ACC112 (cell line): ENCODE measurements around the gene KCNIP1.

Source experiments
- H2AFZ ChIP-seq: fragments of 200-600 bp; sonication (generic); one replicate; pipeline ENCODE4 v1.6.0; 2017; ENCODE audit warnings: antibody characterized with exemption, low read length; ENCODE audit not compliant: unreplicated experiment
- H3K27ac ChIP-seq: fragments of 200-600 bp; sonication (generic); 2 replicates; pipeline ENCODE4 v1.5.1; 2014; ENCODE audit warnings: low read depth, mild to moderate bottlenecking, antibody characterized with exemption, low read length, moderate library complexity
- H3K27me3 ChIP-seq: fragments of 200-600 bp; sonication (generic); 2 replicates; pipeline ENCODE4 v1.6.1; 2014; ENCODE audit warnings: mild to moderate bottlenecking, antibody characterized with exemption, low read length, moderate library complexity, mixed read lengths; ENCODE audit not compliant: insufficient read depth
- H3K36me3 ChIP-seq: fragments of 200-600 bp; sonication (generic); 2 replicates; pipeline ENCODE4 v1.6.1; 2016; ENCODE audit warnings: mild to moderate bottlenecking, antibody characterized with exemption, low read length, moderate library complexity, mixed read lengths; ENCODE audit not compliant: insufficient read depth
- H3K4me1 ChIP-seq: fragments of 200-600 bp; sonication (generic); one replicate; pipeline ENCODE4 v1.6.1; 2016; ENCODE audit warnings: low read length, mixed read lengths; ENCODE audit not compliant: insufficient read depth, unreplicated experiment, control insufficient read depth
- H3K4me3 ChIP-seq: fragments of 200-600 bp; sonication (generic); 2 replicates; pipeline ENCODE4 v1.5.1; 2014; ENCODE audit warnings: mild to moderate bottlenecking, low read depth, low read length
- H3K79me2 ChIP-seq: fragments of 200-600 bp; sonication (generic); one replicate; pipeline ENCODE4 v1.6.0; 2016; ENCODE audit warnings: low read length; ENCODE audit not compliant: control insufficient read depth, unreplicated experiment, insufficient read depth

Gene KCNIP1

GRCh38 chr5:170628691-170629565, 125.1 kb downstream of the KCNIP1 start:
- H3K4me1 ChIP-seq: peaks cover 18% of the 10 kb centered on the region
- H3K4me3 ChIP-seq: no peak overlapping the region
- 0 out of 2 replicates have a peak, but pooled peaks cover 9% of the 10 kb centered on the region for H3K27me3 ChIP-seq
- no peaks in the 10 kb centered on the region for H3K36me3 ChIP-seq
- H3K27ac ChIP-seq: no peak overlapping the region
- no peaks in the 10 kb centered on the region for H3K79me2 ChIP-seq
- no peak overlapping the region for H2AFZ ChIP-seq

DNA sequence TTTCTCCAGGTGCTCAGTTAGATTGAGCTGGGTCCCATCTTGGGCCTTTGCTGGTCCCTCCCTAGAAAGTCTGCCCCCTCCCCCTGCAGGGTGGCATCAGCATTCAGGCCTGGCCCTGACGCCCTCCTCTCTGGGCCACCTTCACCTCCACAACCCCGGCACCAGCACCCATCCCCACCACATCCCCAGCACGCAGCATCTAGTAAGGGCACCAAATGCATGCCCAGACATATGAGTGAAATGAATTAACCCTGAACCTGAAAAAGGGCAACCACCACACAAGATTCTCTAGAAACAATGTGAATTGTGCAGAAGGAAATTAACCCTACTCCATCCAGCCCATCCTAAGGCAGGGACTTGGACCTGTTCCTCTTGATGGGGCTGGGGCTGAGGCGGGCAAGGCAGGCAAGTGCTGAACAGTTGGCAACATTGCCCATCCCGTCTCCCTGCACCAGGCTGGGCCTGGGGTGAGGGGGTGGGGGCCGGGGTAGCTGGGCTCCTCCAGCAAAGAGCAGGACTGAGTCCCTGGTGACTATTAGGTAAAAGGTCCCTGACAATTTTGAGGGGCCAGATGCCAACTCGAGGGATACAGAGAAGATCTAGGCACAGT, 125.9 kb downstream of the KCNIP1 start:
- Histone ChIP-seq H3K27me3 (0 out of 2 replicates have a peak, but pooled peaks cover 3% of the 10 kb centered on the region), H3K36me3 (no peaks in the 10 kb centered on the region), H3K4me3 (no peak overlapping the region), H3K27ac (no peak overlapping the region), H2AFZ (no peak overlapping the region), H3K79me2 (no peaks in the 10 kb centered on the region), H3K4me1 (peaks cover 23% of the 10 kb centered on the region)

DNA sequence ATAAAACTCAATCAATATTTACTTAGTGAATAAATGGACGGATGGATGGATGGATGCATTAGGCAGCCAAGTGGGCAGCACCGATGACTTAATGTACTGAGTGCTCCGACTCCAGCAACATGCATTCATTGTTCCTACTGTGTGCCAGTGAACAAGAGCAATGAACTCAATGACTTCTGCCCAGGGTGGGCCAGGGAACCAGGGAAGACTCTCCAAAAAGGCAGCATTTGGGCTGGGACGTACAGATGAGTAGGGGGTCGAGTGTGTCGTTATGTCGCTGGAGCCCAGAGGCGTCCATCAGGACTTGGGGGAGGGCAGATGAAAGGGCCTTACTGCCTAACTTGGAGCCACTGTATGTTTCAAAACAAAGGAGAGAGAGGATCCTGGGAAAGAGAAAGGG, 126.4 kb downstream of the KCNIP1 start:
- no peak overlapping the region for H3K27ac ChIP-seq
- no peaks in the 10 kb centered on the region for H3K79me2 ChIP-seq
- 0 out of 2 replicates have a peak, but pooled peaks cover 3% of the 10 kb centered on the region for H3K27me3 ChIP-seq
- no peak overlapping the region for H2AFZ ChIP-seq
- no peaks in the 10 kb centered on the region for H3K36me3 ChIP-seq
- no peak overlapping the region for H3K4me3 ChIP-seq
- H3K4me1 ChIP-seq: peaks cover 23% of the 10 kb centered on the region

DNA sequence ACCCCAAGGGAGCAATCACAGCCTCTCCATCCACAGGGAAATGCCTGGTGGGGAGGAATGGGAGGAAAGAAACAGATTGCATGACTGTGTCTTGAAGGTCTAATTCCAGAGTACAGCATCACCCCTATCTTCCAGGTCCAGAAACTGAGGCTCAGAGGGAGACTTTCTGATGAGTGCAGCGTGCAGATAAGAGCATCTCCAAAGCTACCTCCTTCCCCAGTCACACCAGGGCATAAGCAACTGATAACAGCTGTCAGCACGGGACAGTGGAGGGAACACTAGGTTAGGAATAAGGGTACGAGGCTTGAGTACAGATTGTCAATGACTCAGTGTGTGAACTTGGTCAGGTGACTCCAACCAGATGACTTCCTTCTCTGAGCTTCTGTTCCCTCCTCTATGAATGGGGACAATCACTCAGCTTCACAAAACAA, 126.9 kb downstream of the KCNIP1 start:
- peaks cover 23% of the 10 kb centered on the region for H3K4me1 ChIP-seq
- no peak overlapping the region for H3K27ac ChIP-seq
- no peak overlapping the region for H2AFZ ChIP-seq
- no peak overlapping the region for H3K4me3 ChIP-seq
- H3K36me3 ChIP-seq: no peaks in the 10 kb centered on the region
- H3K27me3 ChIP-seq: 0 out of 2 replicates have a peak, but pooled peaks cover under 1% of the 10 kb centered on the region
- H3K79me2 ChIP-seq: no peaks in the 10 kb centered on the region

DNA sequence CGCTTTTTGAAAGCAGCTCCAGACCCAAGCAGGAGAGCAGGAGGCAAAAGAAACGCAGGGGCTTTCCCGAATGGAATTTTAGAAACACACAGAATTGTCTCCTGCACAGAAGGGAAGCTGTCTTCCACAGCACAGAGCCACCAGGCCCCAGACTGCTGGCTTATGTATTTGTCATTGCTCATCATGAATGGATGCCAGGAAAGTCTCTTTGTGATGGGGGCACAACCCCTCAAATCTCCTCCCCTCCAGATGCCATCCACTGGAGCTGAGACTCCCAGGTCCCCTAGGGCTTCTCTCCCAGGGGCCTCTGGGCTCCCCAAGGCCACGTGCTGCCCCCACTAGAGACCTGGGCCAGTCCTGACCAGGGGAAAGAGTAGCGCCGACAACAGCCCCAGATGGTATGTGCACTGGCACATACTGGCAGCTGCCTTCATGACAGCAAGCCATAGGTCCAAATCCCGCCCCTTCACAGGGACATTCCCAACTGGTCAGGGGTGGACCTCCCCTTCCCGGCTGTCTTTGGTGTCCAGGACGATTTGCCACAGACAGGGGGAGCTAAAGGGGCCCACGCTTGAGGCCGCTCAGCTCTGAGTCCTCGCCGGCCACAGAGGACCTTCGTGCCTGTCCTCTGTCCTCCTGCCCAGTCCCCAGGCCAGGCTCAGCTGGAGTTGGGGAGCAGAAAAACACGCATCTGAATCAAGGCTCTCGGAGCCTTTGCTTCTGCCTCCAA, 127.8 kb downstream of the KCNIP1 start:
- H3K27me3 ChIP-seq: no peaks in the 10 kb centered on the region
- H3K79me2 ChIP-seq: no peaks in the 10 kb centered on the region
- H3K4me1 ChIP-seq: peaks cover 23% of the 10 kb centered on the region
- no peak overlapping the region for H3K27ac ChIP-seq
- H3K36me3 ChIP-seq: no peaks in the 10 kb centered on the region
- H3K4me3 ChIP-seq: no peak overlapping the region
- H2AFZ ChIP-seq: peak overlapping the region; percentile 9

GRCh38 chr5:170632266-170632984, 128.6 kb downstream of the KCNIP1 start:
- H3K79me2 ChIP-seq: no peaks in the 10 kb centered on the region
- H3K27ac ChIP-seq: no peak overlapping the region
- H2AFZ ChIP-seq: peak overlapping the region; percentile 9
- no peaks in the 10 kb centered on the region for H3K27me3 ChIP-seq
- no peaks in the 10 kb centered on the region for H3K36me3 ChIP-seq
- peak overlapping the region; percentile 70; the same call in 1 of the 2 replicates for H3K4me3 ChIP-seq
- peaks cover 23% of the 10 kb centered on the region for H3K4me1 ChIP-seq

DNA sequence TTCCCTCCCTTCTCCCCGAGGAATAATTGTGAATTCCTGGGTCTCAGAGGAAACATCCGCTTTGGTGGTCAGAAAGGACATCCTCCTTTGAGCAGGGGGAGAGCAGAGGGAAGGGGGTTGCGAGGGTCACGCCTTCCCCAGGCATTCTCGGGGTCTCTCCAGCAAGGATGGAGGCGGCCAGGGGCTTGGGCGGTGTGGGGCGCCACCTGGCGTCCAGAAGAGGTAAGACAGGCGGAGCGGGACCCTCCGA, 129.1 kb downstream of the KCNIP1 start:
- peak overlapping the region; percentile 70 for H3K4me3 ChIP-seq
- H3K4me1 ChIP-seq: peaks cover 23% of the 10 kb centered on the region
- no peaks in the 10 kb centered on the region for H3K27me3 ChIP-seq
- H2AFZ ChIP-seq: peak overlapping the region; percentile 63
- no peak overlapping the region for H3K27ac ChIP-seq
- H3K79me2 ChIP-seq: no peaks in the 10 kb centered on the region
- no peaks in the 10 kb centered on the region for H3K36me3 ChIP-seq

DNA sequence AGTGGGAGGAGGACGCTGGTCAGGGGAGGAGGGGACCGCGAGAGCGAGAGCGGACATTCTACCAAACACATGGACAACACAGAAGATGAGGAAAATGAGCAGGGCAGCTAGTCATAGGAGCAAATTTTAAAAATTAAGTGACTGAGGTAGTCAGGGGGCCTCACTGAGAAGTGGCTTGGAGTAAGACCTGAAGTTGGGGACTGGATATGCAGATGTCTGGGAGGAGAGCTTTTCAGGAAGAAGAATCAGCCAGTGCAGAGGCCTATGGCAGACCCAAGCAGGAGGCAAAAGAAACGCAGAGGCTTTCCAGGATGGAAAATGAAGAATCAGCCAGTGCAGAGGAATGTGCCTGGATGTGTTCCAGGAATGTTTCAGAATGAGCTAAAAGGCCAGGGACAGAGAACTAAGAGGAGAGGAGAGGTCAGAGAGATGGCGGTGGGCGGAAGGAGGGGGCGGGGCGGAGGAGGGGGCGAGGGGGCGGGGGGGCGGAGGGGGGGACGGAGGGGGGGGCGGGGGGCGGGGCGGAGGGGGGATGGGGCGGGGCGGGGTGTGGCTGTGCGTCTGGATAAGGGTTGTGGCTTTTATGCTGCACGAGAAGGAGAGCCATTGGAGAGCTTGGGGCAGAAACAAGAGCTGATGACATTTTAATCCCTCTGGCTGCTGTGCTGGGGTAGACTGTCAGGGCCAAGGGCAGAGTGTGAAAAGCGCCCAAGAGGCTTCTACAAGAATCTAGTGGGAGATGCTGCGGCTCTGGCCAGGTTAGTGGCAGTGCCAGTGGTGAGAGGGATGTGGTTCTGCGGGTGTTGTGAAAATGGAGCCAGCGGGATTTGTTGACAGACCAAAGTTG, 129.6 kb downstream of the KCNIP1 start:
- no peaks in the 10 kb centered on the region for H3K79me2 ChIP-seq
- H3K4me1 ChIP-seq: peaks cover 23% of the 10 kb centered on the region
- peak overlapping the region; percentile 61 for H3K27ac ChIP-seq
- peak overlapping the region; percentile 70 for H3K4me3 ChIP-seq
- H3K27me3 ChIP-seq: no peaks in the 10 kb centered on the region
- H2AFZ ChIP-seq: peak overlapping the region; percentile 63
- no peaks in the 10 kb centered on the region for H3K36me3 ChIP-seq

DNA sequence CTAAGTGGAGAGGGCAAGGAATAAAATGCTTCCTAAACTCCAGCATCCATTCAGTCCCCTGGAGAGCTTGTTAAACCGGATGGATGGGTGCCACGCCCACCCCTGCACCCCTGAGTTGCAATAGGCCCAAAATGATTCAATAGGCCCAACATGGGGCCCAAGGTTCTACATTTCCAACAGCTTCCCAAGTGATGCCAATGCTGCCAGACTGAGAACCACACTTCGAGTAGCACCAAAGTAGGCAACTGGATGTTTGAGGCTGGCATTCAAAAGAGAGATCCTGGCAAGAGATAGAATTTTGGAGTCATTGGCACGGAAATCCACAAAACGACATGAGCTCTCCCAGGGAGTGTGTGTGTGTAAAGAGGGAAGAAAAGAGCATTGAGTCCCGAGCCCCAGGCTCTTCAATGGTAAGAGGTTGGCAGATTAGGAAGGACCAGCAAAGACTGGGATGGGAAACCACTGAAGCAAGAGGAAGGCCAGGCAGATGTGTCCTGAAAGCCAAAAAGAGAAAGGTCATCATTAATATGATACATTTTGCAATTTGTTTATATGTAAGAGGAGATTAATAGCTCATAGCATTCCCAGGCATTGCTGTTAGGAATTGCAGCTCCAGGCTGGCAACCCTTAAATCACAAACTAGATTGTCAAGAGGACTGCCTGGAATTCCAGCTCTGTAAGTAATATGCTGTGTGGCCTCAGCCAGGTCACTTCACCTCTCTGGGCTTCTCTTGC, 130.6 kb downstream of the KCNIP1 start:
- Histone ChIP-seq H3K27ac (no peak overlapping the region), H3K27me3 (no peaks in the 10 kb centered on the region), H3K79me2 (no peaks in the 10 kb centered on the region), H3K4me3 (peak overlapping the region; percentile 33; the same call in 1 of the 2 replicates), H3K4me1 (peaks cover 23% of the 10 kb centered on the region), H2AFZ (no peak overlapping the region), H3K36me3 (no peaks in the 10 kb centered on the region)
